GM13976 (cell line): ENCODE measurements around the gene WWC2.
"Not testable (repeated sequence)": the region's sequence is repeated elsewhere in the genome, so short reads cannot be mapped to it uniquely, and the experiment has no call there.

Source experiments
- DNase-seq: peaks from one replicate; pipeline ENCODE4 v3.0.0; 2012; ENCODE audit warnings: low spot score
- CTCF ChIP-seq: IDR thresholded peaks from 2 replicates; pipeline ENCODE4 v1.5.1; 2012; ENCODE audit warnings: borderline replicate concordance, mild to moderate bottlenecking; ENCODE audit not compliant: insufficient read depth; ENCODE audit errors: extremely low read depth, missing control alignments, control extremely low read depth
- in situ Hi-C: fragments of 300-500 bp; cut with MboI; formaldehyde crosslinking; loops from one replicate; pipeline ENCODE4 v1.12.0; 2022; ENCODE audit warnings: low sequenced_read_pairs, mixed read lengths, inconsistent platforms; ENCODE audit not compliant: unreplicated experiment

The WWC2 gene

GRCh38 chr4:183324619-183325018 is 225.6 kb downstream of the WWC2 start:
- DNase-seq = no peak
- no peak for TF ChIP-seq CTCF
- in situ Hi-C loops = no loop called here

- DNase-seq, in situ Hi-C loops: not testable (repeated sequence)
These were observed 227.3 kb downstream of the WWC2 start for GRCh38 chr4:183326387-183326786.

- DNase-seq = no peak
- in situ Hi-C loops = no loop called here
- no peak for TF ChIP-seq CTCF
These were observed 227.8 kb downstream of the WWC2 start for GRCh38 chr4:183326853-183327252.

- no peak for TF ChIP-seq CTCF
- in situ Hi-C loops = no loop called here
- DNase-seq = no peak
These were observed 228.8 kb downstream of the WWC2 start for GRCh38 chr4:183327827-183328226.

- no peak for DNase-seq
- in situ Hi-C loops = no loop called here
- no peak for TF ChIP-seq CTCF
These were observed 229.8 kb downstream of the WWC2 start for GRCh38 chr4:183328832-183329231.

GRCh38 chr4:183329244-183329643 is 230.2 kb downstream of the WWC2 start:
- no peak for DNase-seq
- TF ChIP-seq CTCF = no peak
- in situ Hi-C loops = no loop called here

GRCh38 chr4:183329954-183330742 is 231.1 kb downstream of the WWC2 start:
- in situ Hi-C loops = no loop called here
- TF ChIP-seq CTCF = no peak
- no peak for DNase-seq
